Testis (tissue), 2 donors: ENCODE results near the gene EVC2.

ENCODE experiments used
- CTCF ChIP-seq, 3 experiments: fragments of 450-650 bp in 2 of 3; fragments of 200-600 bp in 1 of 3; sonication (generic) in 1 of 3; IDR thresholded peaks; one replicate each; pipeline ENCODE4 v1.5.1; 2016 to 2019; ENCODE audit warnings: antibody characterized with exemption in 3 of 3, mild to moderate bottlenecking in 2 of 3, moderate library complexity in 1 of 3
- POLR2A ChIP-seq: fragments of 450-650 bp; IDR thresholded peaks from one replicate; pipeline ENCODE4 v1.6.1; 2017; ENCODE audit warnings: antibody characterized with exemption, mild to moderate bottlenecking, moderate library complexity

DNA sequence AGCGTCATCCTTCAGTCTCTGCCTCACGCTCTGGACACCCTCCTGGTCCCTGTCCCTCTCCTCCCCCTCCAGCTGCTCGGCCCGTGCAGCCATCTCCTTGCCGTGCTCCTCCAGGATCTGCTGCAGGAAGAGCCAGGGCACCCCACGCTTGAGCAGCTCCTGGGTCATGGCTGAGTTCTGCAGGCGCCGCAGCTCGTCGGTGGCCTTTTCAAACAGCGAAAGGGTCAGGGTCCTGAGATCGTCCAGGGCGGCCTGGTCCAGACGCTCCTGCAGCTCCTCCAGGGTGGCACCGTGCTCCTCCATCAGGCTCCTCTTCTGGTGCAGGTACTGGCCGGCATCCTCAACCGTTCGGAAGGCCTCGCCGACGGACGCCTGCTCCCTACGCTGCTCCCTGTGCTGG, 85.8 kb downstream of the EVC2 start:
- TF ChIP-seq CTCF (IDR thresholded peaks at IDR 0.05) (no peak), POLR2A (no peak)
